HUES48 (cell line): ENCODE data around the gene RSPO4.

Experiments
- H3K27ac ChIP-seq: one replicate; pipeline ENCODE4 v1.7.0; 2013; ENCODE audit warnings: low read depth, low read length, inconsistent platforms
- H3K27me3 ChIP-seq: 2 replicates; pipeline ENCODE4 v1.6.1; 2013; ENCODE audit warnings: mild to moderate bottlenecking, low read length; ENCODE audit not compliant: control insufficient read depth, insufficient read depth
- H3K36me3 ChIP-seq: 2 replicates; pipeline ENCODE4 v1.6.1; 2013; ENCODE audit warnings: low read length; ENCODE audit not compliant: control insufficient read depth, insufficient read depth
- H3K4me1 ChIP-seq: 2 replicates; pipeline ENCODE4 v1.6.1; 2013; ENCODE audit warnings: mild to moderate bottlenecking, low read length; ENCODE audit not compliant: control insufficient read depth, insufficient read depth
- H3K4me3 ChIP-seq: 2 replicates; pipeline ENCODE4 v1.5.1; 2013; ENCODE audit warnings: mild to moderate bottlenecking, low read depth, low read length
- H3K9ac ChIP-seq: 2 replicates; pipeline ENCODE4 v1.6.1; 2013; ENCODE audit warnings: mild to moderate bottlenecking, low read depth, low read length, moderate library complexity
- H3K9me3 ChIP-seq: 2 replicates; pipeline ENCODE4 v1.6.1; 2013; ENCODE audit warnings: low read length; ENCODE audit not compliant: control insufficient read depth, insufficient read depth

Gene RSPO4

DNA sequence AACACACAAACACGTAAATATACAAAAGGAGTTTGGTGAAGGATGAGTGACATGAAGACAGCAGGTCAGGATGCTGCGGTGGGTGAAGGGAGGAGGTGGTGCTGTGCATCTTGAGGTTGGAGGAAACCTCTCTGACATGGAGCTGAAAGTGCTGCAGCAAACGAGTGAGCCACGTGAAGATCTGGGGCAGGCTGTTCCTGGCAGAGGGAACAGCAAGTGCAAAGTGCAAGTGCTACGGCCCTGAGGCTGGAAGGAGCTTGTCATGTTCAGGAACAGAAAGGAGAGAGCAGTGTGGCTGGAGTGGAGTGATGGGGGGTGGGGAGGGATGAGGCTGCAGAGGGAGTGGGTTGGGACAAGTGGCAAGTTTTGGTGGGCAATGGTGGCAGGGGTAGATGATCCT lies 61.2 kb downstream of the RSPO4 start:
- H3K4me3 ChIP-seq, result no peak overlapping the region
- no peaks in the 10 kb centered on the region for H3K36me3 ChIP-seq
- no peak overlapping the region for H3K9ac ChIP-seq
- H3K9me3 ChIP-seq, result no peaks in the 10 kb centered on the region
- H3K27ac ChIP-seq, result no peak overlapping the region
- peaks cover 20% of the 10 kb centered on the region for H3K4me1 ChIP-seq
- H3K27me3 ChIP-seq, result no peaks in the 10 kb centered on the region

- no peaks in the 10 kb centered on the region for H3K36me3 ChIP-seq
- no peaks in the 10 kb centered on the region for H3K9me3 ChIP-seq
- H3K4me1 ChIP-seq, result peaks cover 13% of the 10 kb centered on the region
- H3K9ac ChIP-seq, result no peak overlapping the region
- no peaks in the 10 kb centered on the region for H3K27me3 ChIP-seq
- H3K27ac ChIP-seq, result no peak overlapping the region
- H3K4me3 ChIP-seq, result no peak overlapping the region
Measured at GRCh38 chr20:939606-940005, 62.5 kb downstream of the RSPO4 start.

DNA sequence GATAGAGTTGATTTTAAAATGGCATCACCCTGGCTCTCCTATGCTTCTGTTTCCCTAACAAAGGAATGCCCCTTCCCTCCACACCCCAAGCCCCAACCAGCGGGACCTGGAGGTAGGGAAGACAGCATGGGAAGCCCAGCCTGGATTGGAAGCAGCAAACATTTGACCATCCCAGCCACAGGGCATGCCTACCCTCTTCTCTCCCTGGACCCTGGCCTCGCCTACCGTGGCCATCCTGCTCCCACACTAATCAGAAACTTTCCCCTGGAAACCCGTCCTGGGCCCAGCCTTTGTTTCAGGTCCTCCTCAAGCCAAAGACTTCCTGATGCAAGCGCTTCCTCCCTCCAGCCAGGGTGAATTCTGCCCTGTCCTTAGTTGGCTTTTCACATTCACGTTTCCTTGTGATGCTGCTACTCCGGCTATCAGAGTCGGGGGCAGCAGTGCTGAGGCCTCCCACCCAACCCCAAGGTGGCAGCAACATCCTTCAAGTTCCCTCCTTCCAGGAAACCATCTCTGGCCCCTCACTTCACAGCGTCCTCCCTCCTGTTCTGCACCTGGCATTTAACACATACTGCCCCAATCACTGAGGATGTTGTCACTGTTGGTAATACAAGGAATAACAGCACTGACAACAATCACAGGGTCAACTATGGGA lies 67.8 kb downstream of the RSPO4 start:
- Histone ChIP-seq H3K27me3 (no peaks in the 10 kb centered on the region), H3K9ac (no peak overlapping the region), H3K4me3 (no peak overlapping the region), H3K27ac (no peak overlapping the region), H3K9me3 (peaks cover 36% of the 10 kb centered on the region), H3K4me1 (no peaks in the 10 kb centered on the region), H3K36me3 (no peaks in the 10 kb centered on the region)

DNA sequence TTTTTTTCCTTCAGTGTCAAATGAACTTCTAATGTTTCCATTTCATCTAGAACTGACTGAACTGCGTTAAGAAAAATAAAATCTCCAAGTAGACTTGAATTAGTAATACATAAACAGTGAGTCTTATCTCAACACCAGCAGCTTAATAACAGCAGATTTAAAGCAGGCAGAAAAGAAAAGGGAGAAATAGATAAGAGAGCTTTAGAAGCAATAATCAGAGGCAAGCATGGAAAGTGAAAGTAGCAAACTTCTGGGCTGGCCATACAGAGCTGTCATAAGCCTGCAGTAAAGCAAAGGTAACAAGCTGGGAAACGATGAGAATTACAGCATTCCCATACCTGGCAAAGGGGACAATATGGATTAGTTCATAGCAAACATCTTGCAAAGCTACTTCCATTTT lies 69.1 kb downstream of the RSPO4 start:
- no peaks in the 10 kb centered on the region for H3K4me1 ChIP-seq
- no peak overlapping the region for H3K4me3 ChIP-seq
- H3K27ac ChIP-seq, result no peak overlapping the region
- no peaks in the 10 kb centered on the region for H3K36me3 ChIP-seq
- no peak overlapping the region for H3K9ac ChIP-seq
- H3K27me3 ChIP-seq, result no peaks in the 10 kb centered on the region
- peaks cover 40% of the 10 kb centered on the region for H3K9me3 ChIP-seq

DNA sequence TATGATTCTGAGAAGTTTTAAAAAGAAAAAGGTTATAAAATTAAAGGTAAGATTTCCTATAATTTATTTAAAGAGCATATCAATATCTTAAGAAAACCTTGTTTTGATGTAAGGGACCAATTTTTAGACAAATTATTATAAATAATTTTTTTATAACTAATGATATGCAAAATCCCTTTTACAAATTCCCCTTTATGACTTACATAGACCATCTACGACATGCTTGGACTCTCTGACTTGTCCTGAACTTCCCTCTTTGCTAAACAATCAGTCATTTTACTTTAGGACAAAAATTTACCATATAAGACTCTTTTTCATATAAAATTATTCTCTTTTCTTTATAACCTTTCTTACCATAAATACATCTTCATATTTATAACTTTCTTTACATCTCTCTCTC lies 70.7 kb downstream of the RSPO4 start:
- Histone ChIP-seq H3K27me3 (no peaks in the 10 kb centered on the region), H3K36me3 (no peaks in the 10 kb centered on the region), H3K4me3 (no peak overlapping the region), H3K27ac (no peak overlapping the region), H3K4me1 (no peaks in the 10 kb centered on the region), H3K9me3 (peaks cover 40% of the 10 kb centered on the region), H3K9ac (no peak overlapping the region)

DNA sequence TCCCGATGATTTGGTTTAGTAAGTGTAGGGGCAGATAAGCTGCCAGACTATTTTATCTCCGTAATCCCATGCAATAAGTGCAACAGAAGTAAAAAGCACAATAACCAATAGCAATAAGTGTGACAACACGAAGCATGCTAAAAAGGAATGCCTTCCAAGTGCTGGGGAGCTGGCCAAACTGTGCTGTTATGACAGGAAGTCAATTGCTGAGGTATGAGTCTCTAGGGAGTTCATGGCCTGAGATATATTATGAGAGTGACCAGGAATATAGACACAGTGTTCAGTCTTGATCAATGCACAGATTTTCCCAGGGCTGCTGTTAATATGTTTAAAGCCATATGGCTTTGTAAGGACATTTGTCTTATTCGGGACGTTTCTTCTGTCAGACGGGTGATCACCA lies 75.4 kb downstream of the RSPO4 start:
- no peaks in the 10 kb centered on the region for H3K27me3 ChIP-seq
- H3K9me3 ChIP-seq, result peaks cover 25% of the 10 kb centered on the region
- H3K9ac ChIP-seq, result no peak overlapping the region
- H3K4me3 ChIP-seq, result no peak overlapping the region
- H3K27ac ChIP-seq, result no peak overlapping the region
- no peaks in the 10 kb centered on the region for H3K36me3 ChIP-seq
- no peaks in the 10 kb centered on the region for H3K4me1 ChIP-seq

DNA sequence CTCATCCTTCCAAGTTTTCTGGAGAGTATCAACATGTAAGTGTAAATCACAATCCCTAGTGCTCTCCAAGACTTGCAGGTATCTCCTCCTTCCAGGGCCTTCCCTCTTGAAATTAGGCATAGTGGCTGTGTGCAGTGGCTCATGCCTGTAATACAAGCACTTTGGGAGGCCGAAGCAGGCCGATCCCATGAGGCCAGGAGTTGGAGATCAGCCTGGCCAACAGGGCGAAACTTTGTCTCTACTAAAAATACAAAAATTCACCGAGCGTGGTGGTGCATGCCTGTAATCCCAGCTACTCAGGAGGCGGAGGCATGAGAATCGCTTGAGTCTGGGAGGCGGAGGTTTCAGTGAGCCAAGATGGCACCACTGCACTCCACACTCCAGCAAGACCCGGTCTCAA lies 76.6 kb downstream of the RSPO4 start:
- Histone ChIP-seq H3K36me3 (no peaks in the 10 kb centered on the region), H3K27ac (no peak overlapping the region), H3K4me3 (no peak overlapping the region), H3K9me3 (peaks cover 15% of the 10 kb centered on the region), H3K27me3 (no peaks in the 10 kb centered on the region), H3K4me1 (no peaks in the 10 kb centered on the region), H3K9ac (no peak overlapping the region)

DNA sequence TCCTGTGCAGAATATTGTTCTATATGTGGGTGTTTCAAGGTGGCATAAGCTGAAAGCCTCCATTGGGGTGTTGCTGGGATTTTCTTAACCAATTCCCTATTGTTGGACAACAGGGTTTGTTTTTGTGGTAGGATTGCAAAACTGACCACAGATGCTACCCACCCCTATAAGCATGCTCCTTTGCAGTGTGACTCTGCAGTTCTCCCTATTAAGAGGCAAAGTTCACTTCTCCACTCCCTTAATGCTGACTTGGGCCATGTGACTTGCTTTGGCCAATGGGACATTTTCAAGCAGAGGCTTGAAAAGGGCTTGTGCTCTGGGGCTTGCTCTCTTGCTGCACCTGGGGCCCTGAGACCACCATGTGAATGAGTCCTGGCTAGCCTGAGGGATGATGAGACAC lies 77.5 kb downstream of the RSPO4 start:
- Histone ChIP-seq H3K9me3 (peaks cover 8% of the 10 kb centered on the region), H3K4me1 (no peaks in the 10 kb centered on the region), H3K9ac (no peak overlapping the region), H3K27ac (no peak overlapping the region), H3K4me3 (no peak overlapping the region), H3K27me3 (no peaks in the 10 kb centered on the region), H3K36me3 (no peaks in the 10 kb centered on the region)

DNA sequence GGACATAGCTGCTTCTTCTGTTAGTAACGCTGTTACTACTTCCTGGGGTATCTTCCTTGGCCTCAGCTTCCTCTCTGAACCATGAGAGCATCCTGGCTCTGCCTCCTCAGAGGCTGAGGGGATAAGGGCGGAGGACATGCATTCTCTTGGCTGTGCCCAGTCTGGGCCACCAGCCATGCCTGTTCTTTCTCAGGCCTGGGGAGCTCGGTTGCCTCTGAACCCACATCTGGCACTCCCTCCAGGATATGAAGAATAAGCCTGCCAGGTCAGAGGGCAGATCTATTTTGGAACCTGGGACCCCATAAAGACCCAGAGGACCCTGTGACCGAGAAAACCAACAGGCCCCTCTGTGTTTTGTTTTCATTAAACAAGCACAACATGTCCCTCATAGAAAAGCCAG lies 79.3 kb downstream of the RSPO4 start:
- no peaks in the 10 kb centered on the region for H3K36me3 ChIP-seq
- H3K27ac ChIP-seq, result no peak overlapping the region
- no peaks in the 10 kb centered on the region for H3K9me3 ChIP-seq
- H3K4me1 ChIP-seq, result no peaks in the 10 kb centered on the region
- H3K27me3 ChIP-seq, result no peaks in the 10 kb centered on the region
- no peak overlapping the region for H3K9ac ChIP-seq
- H3K4me3 ChIP-seq, result no peak overlapping the region

- Histone ChIP-seq H3K4me1 (no peaks in the 10 kb centered on the region; the same call in 1 of the 2 replicates), H3K36me3 (no peaks in the 10 kb centered on the region), H3K9ac (no peak overlapping the region), H3K27me3 (no peaks in the 10 kb centered on the region), H3K27ac (no peak overlapping the region), H3K4me3 (no peak overlapping the region), H3K9me3 (no peaks in the 10 kb centered on the region)
Measured at GRCh38 chr20:921068-921467, 81.0 kb downstream of the RSPO4 start.

DNA sequence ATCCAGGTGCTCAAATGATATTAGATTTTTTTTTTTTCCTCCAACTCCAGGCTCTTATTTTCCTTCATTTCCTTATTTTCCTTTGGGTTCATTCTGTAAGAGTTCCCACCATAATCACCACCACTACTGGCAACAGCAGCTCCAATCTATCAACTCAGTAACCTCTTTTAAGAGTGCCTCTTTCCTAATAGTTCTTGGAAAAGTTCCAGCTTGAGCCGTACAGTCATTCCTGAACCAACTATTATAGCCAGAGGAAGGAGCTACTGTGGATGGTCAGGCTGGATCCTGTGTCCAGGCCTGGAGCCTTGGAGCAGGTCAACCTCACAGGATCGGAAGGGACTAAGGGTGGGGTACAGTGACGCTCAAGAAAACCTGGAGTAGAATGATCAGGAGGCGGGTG lies 81.8 kb downstream of the RSPO4 start:
- H3K9me3 ChIP-seq, result no peaks in the 10 kb centered on the region
- no peaks in the 10 kb centered on the region for H3K36me3 ChIP-seq
- H3K9ac ChIP-seq, result no peak overlapping the region
- no peak overlapping the region for H3K27ac ChIP-seq
- H3K4me3 ChIP-seq, result no peak overlapping the region
- H3K27me3 ChIP-seq, result no peaks in the 10 kb centered on the region
- no peaks in the 10 kb centered on the region; the same call in 1 of the 2 replicates for H3K4me1 ChIP-seq
